WTC11 (cell line): ENCODE data around the gene RAB15. TPM values are rescaled to one million over a fixed set of nuclear protein-coding genes. Genes with fewer than 3 reads are reported as not detected.

Experiments
- ATAC-seq: fragments of 200-7000 bp; cut with Tn5 transposase; 2 replicates; pipeline ENCODE4 v1.10.0; 2021; ENCODE audit warnings: mild to moderate bottlenecking, moderate library complexity
- CTCF ChIA-PET: fragments of 300-600 bp; sonication (Branson Sonifier 250); formaldehyde crosslinking; loops from one replicate; lab custom pipeline; 2021; ENCODE audit warnings: antibody characterized with exemption; lab: Charles Lee
- POLR2A ChIA-PET: fragments of 350-600 bp; sonication (Branson Sonifier 250); formaldehyde crosslinking; loops from one replicate; lab custom pipeline; 2021; ENCODE audit warnings: antibody characterized with exemption; lab: Charles Lee
- DNase-seq: peaks from one replicate; pipeline ENCODE4 v3.0.0; 2021; ENCODE audit warnings: low spot score
- H3K27ac Mint-ChIP-seq: 2 replicates; pipeline ENCODE4 v1.8.0; 2021; ENCODE audit warnings: mixed read lengths
- H3K27me3 Mint-ChIP-seq: 2 replicates; pipeline ENCODE4 v1.8.0; 2021; ENCODE audit warnings: low read depth, mild to moderate bottlenecking, moderate library complexity, mixed read lengths
- H3K36me3 Mint-ChIP-seq: 2 replicates; pipeline ENCODE4 v1.8.0; 2021; ENCODE audit warnings: mixed read lengths
- H3K4me1 Mint-ChIP-seq: 2 replicates; pipeline ENCODE4 v1.8.0; 2022; ENCODE audit warnings: mixed read lengths
- H3K4me3 Mint-ChIP-seq: 2 replicates; pipeline ENCODE4 v1.8.0; 2021; ENCODE audit warnings: mild to moderate bottlenecking, moderate library complexity, mixed read lengths
- H3K9me3 Mint-ChIP-seq: 2 replicates; pipeline ENCODE4 v1.8.0; 2021; ENCODE audit warnings: mixed read lengths
- CBFB ChIP-seq: sonication (generic); formaldehyde crosslinking; IDR thresholded peaks from 2 replicates; pipeline ENCODE4 v1.8.1; 2022; ENCODE audit warnings: mild to moderate bottlenecking, low read depth, missing genetic modification reagents
- CTCF ChIP-seq: fragments of 200-600 bp; IDR thresholded peaks from 2 replicates; pipeline ENCODE4 v1.8.0; 2022; ENCODE audit warnings: antibody characterized with exemption
- E2F4 ChIP-seq: sonication (generic); formaldehyde crosslinking; IDR thresholded peaks from 2 replicates; pipeline ENCODE4 v1.8.1; 2022; ENCODE audit warnings: low read depth, mild to moderate bottlenecking, moderate library complexity, missing genetic modification reagents, borderline replicate concordance
- GRHL2 ChIP-seq: fragments of 250-450 bp; sonication (Bioruptor Pico); IDR thresholded peaks from 2 replicates; pipeline ENCODE4 v1.8.0; 2022; ENCODE audit warnings: mild to moderate bottlenecking, moderate library complexity; ENCODE audit not compliant: insufficient replicate concordance, severe bottlenecking
- HMGA2 ChIP-seq: fragments of 250-450 bp; sonication (Bioruptor Pico); IDR thresholded peaks from 2 replicates; pipeline ENCODE4 v1.4.0; 2021; ENCODE audit warnings: mild to moderate bottlenecking, moderate library complexity
- MAX ChIP-seq: sonication (generic); formaldehyde crosslinking; IDR thresholded peaks from 2 replicates; pipeline ENCODE4 v1.8.0; 2022; ENCODE audit warnings: mild to moderate bottlenecking, missing genetic modification reagents
- NFE2L1 ChIP-seq: sonication (generic); formaldehyde crosslinking; IDR thresholded peaks from 2 replicates; pipeline ENCODE4 v1.8.1; 2023; ENCODE audit warnings: missing genetic modification reagents
- NR2C2 ChIP-seq: sonication (generic); formaldehyde crosslinking; IDR thresholded peaks from 2 replicates; pipeline ENCODE4 v1.8.0; 2022; ENCODE audit warnings: mild to moderate bottlenecking, missing genetic modification reagents
- RELA ChIP-seq: sonication (generic); formaldehyde crosslinking; IDR thresholded peaks from 2 replicates; pipeline ENCODE4 v1.8.1; 2022; ENCODE audit warnings: missing genetic modification reagents, mild to moderate bottlenecking, borderline replicate concordance
- SP1 ChIP-seq: sonication (generic); formaldehyde crosslinking; conservative IDR thresholded peaks from 2 replicates; pipeline ENCODE4 v1.8.1; 2022; ENCODE audit warnings: missing genetic modification reagents
- ZNF232 ChIP-seq: sonication (generic); formaldehyde crosslinking; IDR thresholded peaks from 2 replicates; pipeline ENCODE4 v1.8.0; 2022; ENCODE audit warnings: mild to moderate bottlenecking, missing genetic modification reagents
- ZNF263 ChIP-seq: sonication (generic); formaldehyde crosslinking; IDR thresholded peaks from 2 replicates; pipeline ENCODE4 v1.8.1; 2022; ENCODE audit warnings: low read depth, mild to moderate bottlenecking, moderate library complexity, missing genetic modification reagents
- ZNF281 ChIP-seq: sonication (generic); formaldehyde crosslinking; IDR thresholded peaks from 2 replicates; pipeline ENCODE4 v1.8.0; 2023; ENCODE audit warnings: mild to moderate bottlenecking, missing genetic modification reagents
- ZNF416 ChIP-seq: fragments of 250-450 bp; sonication (Bioruptor Pico); IDR thresholded peaks from 2 replicates; pipeline ENCODE4 v1.9.0; 2021; ENCODE audit warnings: mild to moderate bottlenecking, inconsistent platforms
- total RNA-seq: library from RNA; stranded (reverse); gene quantifications from 3 replicates; pipeline ENCODE4 v1.2.3, GENCODE V29; 2021
- TF ChIP-seq, protein P1 (sequence below): sonication (generic); formaldehyde crosslinking; IDR thresholded peaks from 2 replicates; pipeline ENCODE4 v1.8.0; 2022; ENCODE audit warnings: missing genetic modification reagents
- TF ChIP-seq, protein P2 (sequence below): sonication (generic); formaldehyde crosslinking; IDR thresholded peaks from 2 replicates; pipeline ENCODE4 v1.8.0; 2023; ENCODE audit warnings: missing genetic modification reagents, mild to moderate bottlenecking, borderline replicate concordance
- TF ChIP-seq, protein P3 (sequence below): sonication (generic); formaldehyde crosslinking; IDR thresholded peaks from 2 replicates; pipeline ENCODE4 v1.8.1; 2023; ENCODE audit warnings: mild to moderate bottlenecking, missing genetic modification reagents, borderline replicate concordance
- TF ChIP-seq, protein P4 (sequence below): sonication (generic); formaldehyde crosslinking; IDR thresholded peaks from 2 replicates; pipeline ENCODE4 v1.8.0; 2022; ENCODE audit warnings: mild to moderate bottlenecking, missing genetic modification reagents

Gene RAB15
- total RNA-seq, 1 experiment from 2014 or later, result 49.1 TPM

GRCh38 chr14:65012353-65012752 lies 40.2 kb upstream of the RAB15 start (continued):
- TF ChIP-seq, protein P1, sequence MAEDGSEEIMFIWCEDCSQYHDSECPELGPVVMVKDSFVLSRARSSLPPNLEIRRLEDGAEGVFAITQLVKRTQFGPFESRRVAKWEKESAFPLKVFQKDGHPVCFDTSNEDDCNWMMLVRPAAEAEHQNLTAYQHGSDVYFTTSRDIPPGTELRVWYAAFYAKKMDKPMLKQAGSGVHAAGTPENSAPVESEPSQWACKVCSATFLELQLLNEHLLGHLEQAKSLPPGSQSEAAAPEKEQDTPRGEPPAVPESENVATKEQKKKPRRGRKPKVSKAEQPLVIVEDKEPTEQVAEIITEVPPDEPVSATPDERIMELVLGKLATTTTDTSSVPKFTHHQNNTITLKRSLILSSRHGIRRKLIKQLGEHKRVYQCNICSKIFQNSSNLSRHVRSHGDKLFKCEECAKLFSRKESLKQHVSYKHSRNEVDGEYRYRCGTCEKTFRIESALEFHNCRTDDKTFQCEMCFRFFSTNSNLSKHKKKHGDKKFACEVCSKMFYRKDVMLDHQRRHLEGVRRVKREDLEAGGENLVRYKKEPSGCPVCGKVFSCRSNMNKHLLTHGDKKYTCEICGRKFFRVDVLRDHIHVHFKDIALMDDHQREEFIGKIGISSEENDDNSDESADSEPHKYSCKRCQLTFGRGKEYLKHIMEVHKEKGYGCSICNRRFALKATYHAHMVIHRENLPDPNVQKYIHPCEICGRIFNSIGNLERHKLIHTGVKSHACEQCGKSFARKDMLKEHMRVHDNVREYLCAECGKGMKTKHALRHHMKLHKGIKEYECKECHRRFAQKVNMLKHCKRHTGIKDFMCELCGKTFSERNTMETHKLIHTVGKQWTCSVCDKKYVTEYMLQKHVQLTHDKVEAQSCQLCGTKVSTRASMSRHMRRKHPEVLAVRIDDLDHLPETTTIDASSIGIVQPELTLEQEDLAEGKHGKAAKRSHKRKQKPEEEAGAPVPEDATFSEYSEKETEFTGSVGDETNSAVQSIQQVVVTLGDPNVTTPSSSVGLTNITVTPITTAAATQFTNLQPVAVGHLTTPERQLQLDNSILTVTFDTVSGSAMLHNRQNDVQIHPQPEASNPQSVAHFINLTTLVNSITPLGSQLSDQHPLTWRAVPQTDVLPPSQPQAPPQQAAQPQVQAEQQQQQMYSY (CRISPR knock-in tag), result no peak
- TF ChIP-seq CTCF (no peak), ZNF416 (CRISPR knock-in tag) (no peak), HMGA2 (CRISPR knock-in tag) (no peak), ZNF263 (CRISPR knock-in tag) (no peak), CBFB (CRISPR knock-in tag) (no peak), MAX (CRISPR knock-in tag) (no peak), GRHL2 (no peak), ZNF281 (CRISPR knock-in tag) (no peak)
- TF ChIP-seq, protein P2, sequence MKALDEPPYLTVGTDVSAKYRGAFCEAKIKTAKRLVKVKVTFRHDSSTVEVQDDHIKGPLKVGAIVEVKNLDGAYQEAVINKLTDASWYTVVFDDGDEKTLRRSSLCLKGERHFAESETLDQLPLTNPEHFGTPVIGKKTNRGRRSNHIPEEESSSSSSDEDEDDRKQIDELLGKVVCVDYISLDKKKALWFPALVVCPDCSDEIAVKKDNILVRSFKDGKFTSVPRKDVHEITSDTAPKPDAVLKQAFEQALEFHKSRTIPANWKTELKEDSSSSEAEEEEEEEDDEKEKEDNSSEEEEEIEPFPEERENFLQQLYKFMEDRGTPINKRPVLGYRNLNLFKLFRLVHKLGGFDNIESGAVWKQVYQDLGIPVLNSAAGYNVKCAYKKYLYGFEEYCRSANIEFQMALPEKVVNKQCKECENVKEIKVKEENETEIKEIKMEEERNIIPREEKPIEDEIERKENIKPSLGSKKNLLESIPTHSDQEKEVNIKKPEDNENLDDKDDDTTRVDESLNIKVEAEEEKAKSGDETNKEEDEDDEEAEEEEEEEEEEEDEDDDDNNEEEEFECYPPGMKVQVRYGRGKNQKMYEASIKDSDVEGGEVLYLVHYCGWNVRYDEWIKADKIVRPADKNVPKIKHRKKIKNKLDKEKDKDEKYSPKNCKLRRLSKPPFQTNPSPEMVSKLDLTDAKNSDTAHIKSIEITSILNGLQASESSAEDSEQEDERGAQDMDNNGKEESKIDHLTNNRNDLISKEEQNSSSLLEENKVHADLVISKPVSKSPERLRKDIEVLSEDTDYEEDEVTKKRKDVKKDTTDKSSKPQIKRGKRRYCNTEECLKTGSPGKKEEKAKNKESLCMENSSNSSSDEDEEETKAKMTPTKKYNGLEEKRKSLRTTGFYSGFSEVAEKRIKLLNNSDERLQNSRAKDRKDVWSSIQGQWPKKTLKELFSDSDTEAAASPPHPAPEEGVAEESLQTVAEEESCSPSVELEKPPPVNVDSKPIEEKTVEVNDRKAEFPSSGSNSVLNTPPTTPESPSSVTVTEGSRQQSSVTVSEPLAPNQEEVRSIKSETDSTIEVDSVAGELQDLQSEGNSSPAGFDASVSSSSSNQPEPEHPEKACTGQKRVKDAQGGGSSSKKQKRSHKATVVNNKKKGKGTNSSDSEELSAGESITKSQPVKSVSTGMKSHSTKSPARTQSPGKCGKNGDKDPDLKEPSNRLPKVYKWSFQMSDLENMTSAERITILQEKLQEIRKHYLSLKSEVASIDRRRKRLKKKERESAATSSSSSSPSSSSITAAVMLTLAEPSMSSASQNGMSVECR (CRISPR knock-in tag), result no peak

- ChIA-PET POLR2A (no interaction called here), CTCF (no interaction called here)
- DNase-seq (no peak), ATAC-seq (no peak)
- Mint-ChIP-seq H3K27me3 (no peaks in the 10 kb centered on the region), H3K4me1 (0 out of 2 replicates have a peak, but pooled peaks cover 4% of the 10 kb centered on the region), H3K36me3 (peaks cover 17% of the 10 kb centered on the region), H3K27ac (no peak overlapping the region), H3K9me3 (no peaks in the 10 kb centered on the region), H3K4me3 (no peak overlapping the region)
- TF ChIP-seq E2F4 (CRISPR knock-in tag), result no peak
- TF ChIP-seq RELA (CRISPR knock-in tag), result no peak
- no peak for TF ChIP-seq NFE2L1 (CRISPR knock-in tag)
- no peak for TF ChIP-seq NR2C2
- no peak for TF ChIP-seq ZNF232 (CRISPR knock-in tag)
- TF ChIP-seq SP1 (CRISPR knock-in tag), result no peak
- TF ChIP-seq, protein P3, sequence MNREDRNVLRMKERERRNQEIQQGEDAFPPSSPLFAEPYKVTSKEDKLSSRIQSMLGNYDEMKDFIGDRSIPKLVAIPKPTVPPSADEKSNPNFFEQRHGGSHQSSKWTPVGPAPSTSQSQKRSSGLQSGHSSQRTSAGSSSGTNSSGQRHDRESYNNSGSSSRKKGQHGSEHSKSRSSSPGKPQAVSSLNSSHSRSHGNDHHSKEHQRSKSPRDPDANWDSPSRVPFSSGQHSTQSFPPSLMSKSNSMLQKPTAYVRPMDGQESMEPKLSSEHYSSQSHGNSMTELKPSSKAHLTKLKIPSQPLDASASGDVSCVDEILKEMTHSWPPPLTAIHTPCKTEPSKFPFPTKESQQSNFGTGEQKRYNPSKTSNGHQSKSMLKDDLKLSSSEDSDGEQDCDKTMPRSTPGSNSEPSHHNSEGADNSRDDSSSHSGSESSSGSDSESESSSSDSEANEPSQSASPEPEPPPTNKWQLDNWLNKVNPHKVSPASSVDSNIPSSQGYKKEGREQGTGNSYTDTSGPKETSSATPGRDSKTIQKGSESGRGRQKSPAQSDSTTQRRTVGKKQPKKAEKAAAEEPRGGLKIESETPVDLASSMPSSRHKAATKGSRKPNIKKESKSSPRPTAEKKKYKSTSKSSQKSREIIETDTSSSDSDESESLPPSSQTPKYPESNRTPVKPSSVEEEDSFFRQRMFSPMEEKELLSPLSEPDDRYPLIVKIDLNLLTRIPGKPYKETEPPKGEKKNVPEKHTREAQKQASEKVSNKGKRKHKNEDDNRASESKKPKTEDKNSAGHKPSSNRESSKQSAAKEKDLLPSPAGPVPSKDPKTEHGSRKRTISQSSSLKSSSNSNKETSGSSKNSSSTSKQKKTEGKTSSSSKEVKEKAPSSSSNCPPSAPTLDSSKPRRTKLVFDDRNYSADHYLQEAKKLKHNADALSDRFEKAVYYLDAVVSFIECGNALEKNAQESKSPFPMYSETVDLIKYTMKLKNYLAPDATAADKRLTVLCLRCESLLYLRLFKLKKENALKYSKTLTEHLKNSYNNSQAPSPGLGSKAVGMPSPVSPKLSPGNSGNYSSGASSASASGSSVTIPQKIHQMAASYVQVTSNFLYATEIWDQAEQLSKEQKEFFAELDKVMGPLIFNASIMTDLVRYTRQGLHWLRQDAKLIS, result no peak
- TF ChIP-seq, protein P4, sequence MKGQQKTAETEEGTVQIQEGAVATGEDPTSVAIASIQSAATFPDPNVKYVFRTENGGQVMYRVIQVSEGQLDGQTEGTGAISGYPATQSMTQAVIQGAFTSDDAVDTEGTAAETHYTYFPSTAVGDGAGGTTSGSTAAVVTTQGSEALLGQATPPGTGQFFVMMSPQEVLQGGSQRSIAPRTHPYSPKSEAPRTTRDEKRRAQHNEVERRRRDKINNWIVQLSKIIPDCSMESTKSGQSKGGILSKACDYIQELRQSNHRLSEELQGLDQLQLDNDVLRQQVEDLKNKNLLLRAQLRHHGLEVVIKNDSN (CRISPR knock-in tag), result no peak
Measured at GRCh38 chr14:65011538-65011937, 39.4 kb upstream of the RAB15 start.
